GM18505 (cell line): ENCODE measurements around the gene MMP3.

ENCODE experiments used
- ATAC-seq: cut with Tn5 transposase; IDR thresholded peaks from one replicate; pipeline ENCODE4 v1.9.1; 2021; ENCODE audit not compliant: unreplicated experiment
- POLR2A ChIP-seq: IDR thresholded peaks from 4 replicates; pipeline ENCODE4 v1.6.1; 2011; ENCODE audit warnings: borderline replicate concordance; ENCODE audit not compliant: insufficient read depth, insufficient read length; ENCODE audit errors: extremely low read depth

Gene MMP3

GRCh38 chr11:102813484-102813883 is 29.9 kb downstream of the MMP3 start:
- TF ChIP-seq POLR2A: no peak
- ATAC-seq: no peak

GRCh38 chr11:102812188-102812587 is 31.2 kb downstream of the MMP3 start:
- no peak for ATAC-seq
- TF ChIP-seq POLR2A: no peak

- TF ChIP-seq POLR2A: no peak
- ATAC-seq: no peak
Measured at GRCh38 chr11:102810950-102811660, 32.3 kb downstream of the MMP3 start.

- no peak for ATAC-seq
- no peak for TF ChIP-seq POLR2A
Measured at GRCh38 chr11:102809971-102810370, 33.4 kb downstream of the MMP3 start.

- TF ChIP-seq POLR2A: no peak
- no peak for ATAC-seq
Measured at GRCh38 chr11:102807921-102808320, 35.5 kb downstream of the MMP3 start.

- no peak for ATAC-seq
- no peak for TF ChIP-seq POLR2A
Measured at GRCh38 chr11:102806296-102806695, 37.1 kb downstream of the MMP3 start.

GRCh38 chr11:102802341-102802740 is 41.1 kb downstream of the MMP3 start:
- no peak for ATAC-seq

GRCh38 chr11:102800767-102801166 is 42.6 kb downstream of the MMP3 start:
- TF ChIP-seq POLR2A: no peak
- no peak for ATAC-seq

More at GRCh38 chr11:102802341-102802740, 41.1 kb downstream of the MMP3 start:
- TF ChIP-seq POLR2A: no peak

GRCh38 chr11:102799681-102800340 is 43.6 kb downstream of the MMP3 start:
- TF ChIP-seq POLR2A: no peak
- no peak for ATAC-seq

- ATAC-seq: no peak
- no peak for TF ChIP-seq POLR2A
Measured at GRCh38 chr11:102798012-102798746, 45.2 kb downstream of the MMP3 start, which contains the start of gene MMP1. Gene MMP1 (minus strand): TSS chr11:102798160. CDS start chr11:102798092, 68 bp downstream.

GRCh38 chr11:102794382-102794781 is 49.0 kb downstream of the MMP3 start:
- TF ChIP-seq POLR2A: no peak

GRCh38 chr11:102793677-102794290 is 49.6 kb downstream of the MMP3 start:
- TF ChIP-seq POLR2A: no peak
- ATAC-seq: no peak

More at GRCh38 chr11:102794382-102794781, 49.0 kb downstream of the MMP3 start:
- ATAC-seq: peak; percentile 95

GRCh38 chr11:102792604-102793003 is 50.8 kb downstream of the MMP3 start:
- TF ChIP-seq POLR2A: no peak

More at GRCh38 chr11:102792604-102793003, 50.8 kb downstream of the MMP3 start:
- ATAC-seq: no peak
